Endothelial cell of umbilical vein (primary cell): ENCODE results near the gene TSPEAR.

Source experiments
- CTCF ChIP-seq, 2 donors: IDR thresholded peaks; 1 replicate in 1 of 2; 2 replicates in 1 of 2; pipeline ENCODE4 v1.5.1; 2011; ENCODE audit warnings: low read length in 2 of 2, mild to moderate bottlenecking in 2 of 2, moderate library complexity in 2 of 2, control low read depth in 1 of 2, inconsistent platforms in 1 of 2, low read depth in 1 of 2; ENCODE audit not compliant: insufficient read depth in 1 of 2; ENCODE audit errors: extremely low read depth in 1 of 2
- EZH2 ChIP-seq: IDR thresholded peaks from 2 replicates; pipeline ENCODE4 v1.6.1; 2012; ENCODE audit warnings: borderline replicate concordance, low read depth, mild to moderate bottlenecking, moderate library complexity, low read length, inconsistent platforms; ENCODE audit not compliant: severe bottlenecking
- GATA2 ChIP-seq: IDR thresholded peaks from 2 replicates; pipeline ENCODE4 v1.7.0; 2011; ENCODE audit warnings: low read depth, mild to moderate bottlenecking, moderate library complexity, mixed read lengths, low read length; ENCODE audit not compliant: insufficient read length, insufficient read depth
- MAX ChIP-seq: IDR thresholded peaks from 2 replicates; pipeline ENCODE4 v1.6.1; 2011; ENCODE audit not compliant: insufficient read depth, insufficient read length
- MYC ChIP-seq: IDR thresholded peaks from one replicate; pipeline ENCODE4 v1.6.1; 2011; ENCODE audit warnings: mild to moderate bottlenecking, low read depth, low read length
- POLR2A ChIP-seq: IDR thresholded peaks from 2 replicates; pipeline ENCODE4 v1.6.1; 2012; ENCODE audit warnings: low read depth, mild to moderate bottlenecking, control low read depth, low read length
- POLR2AphosphoS5 ChIP-seq: IDR thresholded peaks from 2 replicates; pipeline ENCODE4 v1.6.1; 2012; ENCODE audit warnings: low read depth, mild to moderate bottlenecking, control low read depth, low read length, moderate library complexity; ENCODE audit not compliant: insufficient read depth

- no peak for TF ChIP-seq MAX
- TF ChIP-seq CTCF (IDR thresholded peaks at IDR 0.05; ENCODE audit: extremely low read depth in 1 of 2, insufficient read depth in 1 of 2, low read depth in 1 of 2, low read length in 2 of 2): no peak
- no peak for TF ChIP-seq POLR2A
- no peak for TF ChIP-seq POLR2AphosphoS5
- TF ChIP-seq EZH2: no peak
- no peak for TF ChIP-seq MYC
- no peak for TF ChIP-seq GATA2
Observed at GRCh38 chr21:44684077-44684476, 27.3 kb downstream of the TSPEAR start.
